ENCODE data around the gene ZNF493.

Gene ZNF493

GRCh38 chr19:21396893-21397572 lies at the start of gene ZNF493:
ZNF493 (plus strand) TSS chr19:21397133; CDS start chr19:21397238, 105 bp downstream.
- peak; percentile 92 for DNase-seq (ENCODE audit: low read depth)
- H3K4me3 ChIP-seq (ENCODE audit: low read length), result peak within 1 kb of the TSS; percentile 96
- TF ChIP-seq CTCF (conservative IDR thresholded peaks at IDR 0.05; ENCODE audit: low read length), result no peak

DNA sequence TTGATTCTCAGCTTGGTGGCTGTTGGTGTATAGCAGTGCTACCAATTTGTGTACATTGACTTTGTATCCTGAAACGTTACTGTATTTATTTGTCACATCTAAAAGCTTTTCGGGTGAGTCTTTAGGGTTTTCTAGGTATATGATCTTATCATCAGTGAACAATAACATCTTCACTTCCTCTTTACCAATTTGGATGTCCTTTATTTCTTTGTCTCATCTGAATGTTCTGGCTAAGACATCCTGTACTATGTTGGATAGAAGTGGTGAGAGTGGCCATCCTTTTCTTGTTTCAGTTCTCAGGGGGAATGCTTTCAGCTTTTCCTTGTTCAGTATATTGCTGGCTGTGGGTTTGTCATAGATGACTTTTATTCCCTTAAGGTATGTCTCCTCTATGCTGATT lies 44.1 kb upstream of the ZNF493 start:
- no peak for TF ChIP-seq CTCF (conservative IDR thresholded peaks at IDR 0.05; ENCODE audit: low read length)
- DNase-seq (ENCODE audit: low read depth), result no peak
- H3K4me3 ChIP-seq (ENCODE audit: low read length), result no peak overlapping the region

DNA sequence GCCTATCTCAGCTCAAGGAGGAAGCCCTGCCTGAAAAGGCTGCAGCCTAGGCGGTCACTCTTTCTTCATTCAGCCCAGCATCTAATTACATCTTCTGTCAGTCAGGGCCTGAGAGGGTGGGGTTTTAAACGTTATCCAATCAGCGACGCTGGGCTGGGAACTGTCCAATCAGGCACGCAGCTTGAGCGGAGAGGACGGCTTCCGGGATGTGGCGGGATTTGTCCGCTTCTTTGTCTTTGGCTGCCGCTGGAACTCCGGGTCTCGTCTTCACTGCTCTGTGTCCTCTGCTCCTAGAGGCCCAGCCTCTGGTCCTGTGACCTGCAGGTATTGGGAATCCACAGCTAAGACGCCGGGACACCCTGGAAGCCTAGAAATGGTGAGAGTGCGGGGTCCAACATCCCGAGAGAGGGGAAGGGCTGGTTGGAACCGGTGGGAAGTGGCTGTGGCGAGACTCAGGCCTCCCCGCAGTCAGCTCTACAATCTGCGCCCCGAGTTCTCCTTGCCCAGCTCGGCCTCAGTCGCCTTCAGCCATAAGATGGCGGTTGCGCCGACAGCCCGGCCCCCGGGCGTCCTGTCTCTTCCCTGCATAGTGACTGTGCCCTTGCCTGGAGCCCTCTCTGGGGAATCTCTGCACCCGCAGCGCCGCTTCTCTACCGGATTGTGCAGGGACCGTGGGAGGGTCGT lies 38.0 kb upstream of the ZNF493 start, which contains the start of gene ZNF738:
ZNF738 (plus strand) TSS at position 233 of the 684 bp plus-strand sequence; CDS start at position 374, 141 bp downstream.
- TF ChIP-seq CTCF (conservative IDR thresholded peaks at IDR 0.05; ENCODE audit: low read length), result no peak
- peak; percentile 94 for DNase-seq (ENCODE audit: low read depth)
- H3K4me3 ChIP-seq (ENCODE audit: low read length), result peak within 1 kb of the TSS; percentile 86

DNA sequence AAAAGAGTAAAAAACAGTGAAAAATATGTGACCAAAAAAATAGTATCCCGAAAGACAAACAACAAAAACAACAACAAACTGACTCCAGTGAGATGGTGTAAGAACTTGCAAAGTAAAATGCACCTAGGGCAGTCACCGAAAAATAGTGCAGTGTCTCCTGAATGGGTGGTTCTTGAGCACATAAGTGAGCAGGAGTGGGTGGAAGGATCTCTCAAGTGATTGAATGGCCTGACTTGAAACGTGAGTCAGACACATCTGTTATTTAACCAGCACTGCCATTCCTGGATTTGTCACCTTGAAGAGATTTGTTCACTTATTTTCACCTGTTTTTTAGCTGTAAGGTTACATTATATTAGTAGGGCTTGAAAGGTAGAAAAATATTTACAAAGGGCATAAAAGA lies 34.6 kb upstream of the ZNF493 start:
- H3K4me3 ChIP-seq (ENCODE audit: low read length), result no peak overlapping the region
- no peak for TF ChIP-seq CTCF (conservative IDR thresholded peaks at IDR 0.05; ENCODE audit: low read length)
- no peak for DNase-seq (ENCODE audit: low read depth)

DNA sequence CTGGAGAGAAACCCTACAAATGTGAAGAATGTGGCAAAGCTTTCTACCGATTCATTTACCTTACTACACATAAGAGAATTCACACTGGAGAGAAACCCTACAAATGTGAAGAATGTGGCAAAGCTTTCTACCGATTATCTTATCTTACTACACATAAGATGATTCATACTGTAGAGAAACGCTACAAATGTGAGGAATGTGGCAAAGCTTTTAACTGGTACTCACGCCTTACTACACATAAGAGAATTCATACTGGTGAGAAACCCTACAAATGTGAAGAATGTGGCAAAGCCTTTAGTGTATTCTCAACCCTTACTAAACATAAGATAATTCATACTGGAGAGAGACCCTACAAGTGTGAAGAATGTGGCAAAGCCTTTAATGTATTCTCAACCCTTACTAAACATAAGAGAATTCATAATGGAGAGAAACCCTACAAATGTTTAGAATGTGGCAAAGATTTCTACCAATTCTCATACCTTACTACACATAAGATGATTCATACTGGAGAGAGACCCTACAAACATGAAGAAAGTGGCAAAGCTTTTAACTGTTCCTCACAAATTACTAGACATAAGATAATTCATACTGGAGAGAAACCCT lies 12.9 kb upstream of the ZNF493 start:
- DNase-seq (ENCODE audit: low read depth), result no peak
- H3K4me3 ChIP-seq (ENCODE audit: low read length), result no peak overlapping the region
- no peak for TF ChIP-seq CTCF (conservative IDR thresholded peaks at IDR 0.05; ENCODE audit: low read length)

DNA sequence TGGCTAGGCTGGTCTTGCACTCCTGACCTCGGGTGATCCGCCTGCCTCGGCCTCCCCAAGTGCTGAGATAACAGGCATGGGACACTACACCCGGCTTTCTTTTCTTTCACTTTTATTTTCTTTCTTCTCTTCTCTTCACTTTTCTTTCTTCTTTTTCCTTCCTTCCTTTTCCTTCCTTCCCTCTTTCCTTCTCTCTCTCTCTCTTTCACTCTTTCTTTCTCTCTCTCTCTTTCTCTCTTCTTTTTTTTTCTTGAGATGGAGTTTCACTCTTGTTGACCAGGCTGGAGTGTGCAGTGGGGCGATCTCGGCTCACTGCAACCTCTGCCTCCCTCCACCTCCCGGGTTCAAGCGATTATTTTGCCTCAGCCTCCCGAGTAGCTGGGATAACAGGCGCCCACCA lies 812 bp upstream of the ZNF493 start:
- no peak for DNase-seq (ENCODE audit: low read depth)
- H3K4me3 ChIP-seq (ENCODE audit: low read length), result no peak overlapping the region
- TF ChIP-seq CTCF (conservative IDR thresholded peaks at IDR 0.05; ENCODE audit: low read length), result no peak

All from AG10803 (cell line).